Heart left ventricle (tissue), 16 donors: ENCODE data around the gene SLC25A43. TPM values are rescaled to one million over a fixed set of nuclear protein-coding genes. Genes with fewer than 3 reads are reported as not detected.
A peak's percentile ranks its signal among the peaks of the same experiment; 100 is the strongest.

Experiments
- ATAC-seq, 4 donors: fragments of 200-7000 bp; cut with Tn5 transposase; one replicate each; pipeline ENCODE4 v1.9.1; 2020 to 2022; ENCODE audit warnings: moderate library complexity in 4 of 4, mild to moderate bottlenecking in 3 of 4, moderate number of reproducible peaks in 1 of 4
- DNase-seq, 5 donors: peaks; one replicate each; pipeline ENCODE4 v3.0.0-alpha.2; 2020
- H3K27ac ChIP-seq, 12 donors: fragments of 200-600 bp; sonication (generic) in 4 of 12; one replicate each; pipeline versions ENCODE4 v1.5.0 to v1.8.0; 2016 to 2022; ENCODE audit warnings: mild to moderate bottlenecking in 2 of 12
- H3K27me3 ChIP-seq, 9 donors: fragments of 200-600 bp; sonication (generic) in 2 of 9; one replicate each; pipeline versions ENCODE4 v1.5.1 to v1.8.0; 2016 to 2022; ENCODE audit warnings: mild to moderate bottlenecking in 3 of 9
- H3K36me3 ChIP-seq, 9 donors: fragments of 200-600 bp; sonication (generic) in 2 of 9; one replicate each; pipeline versions ENCODE4 v1.5.0 to v1.8.0; 2018 to 2022; ENCODE audit warnings: mild to moderate bottlenecking in 2 of 9
- H3K4me1 ChIP-seq, 12 donors: fragments of 200-600 bp; sonication (generic) in 4 of 12; one replicate each; pipeline versions ENCODE4 v1.5.0 to v1.8.0; 2016 to 2022; ENCODE audit warnings: mild to moderate bottlenecking in 3 of 12
- H3K4me3 ChIP-seq, 12 donors: fragments of 200-600 bp; sonication (generic) in 4 of 12; one replicate each; pipeline versions ENCODE4 v1.5.0 to v1.8.0; 2017 to 2022; ENCODE audit warnings: mild to moderate bottlenecking in 9 of 12, moderate library complexity in 4 of 12
- H3K9me3 ChIP-seq, 12 donors: fragments of 200-600 bp; sonication (generic) in 4 of 12; one replicate each; pipeline versions ENCODE4 v1.5.0 to v1.8.0; 2016 to 2022; ENCODE audit warnings: mild to moderate bottlenecking in 1 of 12
- POLR2A ChIP-seq, 2 donors: fragments of 450-650 bp; IDR thresholded peaks; one replicate each; pipeline ENCODE4 v1.6.1; 2017; ENCODE audit warnings: antibody characterized with exemption in 2 of 2, mild to moderate bottlenecking in 2 of 2, moderate library complexity in 2 of 2
- WGBS, 4 donors: extraction: QIAGEN DNeasy Blood & Tissue Kit in 2 of 4; methylation state at CpG; one replicate each; pipeline versions ENCODE4 v1.1.5 to v1.1.7; 2013 to 2018; 5-methylcytosine and 5-hydroxymethylcytosine counted together
- intact Hi-C, 10 donors: fragments of 100-400 bp; cut with DNase I; formaldehyde crosslinking; loops; one replicate each; pipeline versions ENCODE4 v1.11.1 to v1.14.2; 2022
- polyA plus RNA-seq, 2 donors: library from polyadenylated mRNA; stranded (reverse); fragments of 200-250 nt; gene quantifications; one replicate each; pipeline ENCODE4 v1.2.3, GENCODE V29; 2013
- total RNA-seq, 9 donors: library from RNA; depleted of rRNA in 2 of 9; stranded (reverse); fragments of >200 nt in 2 of 9; fragmentation: NEBNext Ultra II Directional in 3 of 9; extraction: Animal tissue kit (Norgen Biotek cat#: 25700) in 3 of 9; gene quantifications; one replicate each; pipeline versions ENCODE4 v1.1.0 to v1.2.4, GENCODE V29; 2016 to 2023
- TF ChIP-seq, protein P1 (sequence below), 12 donors: fragments of 200-600 bp; sonication (generic) in 4 of 12; IDR thresholded peaks; one replicate each; pipeline versions ENCODE4 v1.5.0 to v1.8.0; 2018 to 2022; ENCODE audit warnings: antibody characterized with exemption in 12 of 12, mild to moderate bottlenecking in 5 of 12
- donor health status: ischemic (EF 13 %, LVEDD 7.1; RV severe dilation, severe dysfunction).
- donor health status: healthy with polysubstance abuse.
- donor health status: DM: no; HTN: yes; CAD: no.
- donor health status: DM: no; HTN: no; CAD: no.
- donor health status: ischemic (EF 25% LVEDD 6.9; RV normal size, moderate dysfunction).
- donor health status: ischemic (EF 25% LVEDD 5.7; RV mildly dilated, moderate dysfunction).
- donor health status: healthy.
- donor health status: DM: yes; HTN: yes; CAD: no.
- donor health status: ischemic (EF 35%, LVEDD 5.7; RV mildly dilated, moderate dysfunction).
- donor health status: nonischemic (EF 11% LVEDD 7.7; RV severe dilation, severe dysfunction).
- donor health status: DM: yes; HTN: yes; CAD: no.
- donor health status: PGD.
- donor health status: ischemic (EF 29% LVEDD 5.4; RV normal size, mild dysfunction).
- donor health status: nonischemic (EF 23%, LVEDD 6.1; RV moderate dilation, normal function).

The SLC25A43 gene
- total and polyA plus RNA-seq, 11 donors = 1.7 to 7.8 (median 3.1) TPM

- Histone ChIP-seq H3K36me3 (peaks cover 0 to 6% (median 0%) of the 10 kb centered on the region in 9 donors), H3K27ac (no peak overlapping the region), H3K4me1 (no peaks in the 10 kb centered on the region), H3K4me3 (no peak overlapping the region), H3K27me3 (no peaks in the 10 kb centered on the region), H3K9me3 (no peaks in the 10 kb centered on the region)
- DNase-seq = no peak
- no peak for ATAC-seq
- 77 to 96% (median 85%) methylated on average over 7 of the region's 7 CpGs for WGBS, 4 donors
- intact Hi-C loops = no loop called here
- TF ChIP-seq, protein P1, sequence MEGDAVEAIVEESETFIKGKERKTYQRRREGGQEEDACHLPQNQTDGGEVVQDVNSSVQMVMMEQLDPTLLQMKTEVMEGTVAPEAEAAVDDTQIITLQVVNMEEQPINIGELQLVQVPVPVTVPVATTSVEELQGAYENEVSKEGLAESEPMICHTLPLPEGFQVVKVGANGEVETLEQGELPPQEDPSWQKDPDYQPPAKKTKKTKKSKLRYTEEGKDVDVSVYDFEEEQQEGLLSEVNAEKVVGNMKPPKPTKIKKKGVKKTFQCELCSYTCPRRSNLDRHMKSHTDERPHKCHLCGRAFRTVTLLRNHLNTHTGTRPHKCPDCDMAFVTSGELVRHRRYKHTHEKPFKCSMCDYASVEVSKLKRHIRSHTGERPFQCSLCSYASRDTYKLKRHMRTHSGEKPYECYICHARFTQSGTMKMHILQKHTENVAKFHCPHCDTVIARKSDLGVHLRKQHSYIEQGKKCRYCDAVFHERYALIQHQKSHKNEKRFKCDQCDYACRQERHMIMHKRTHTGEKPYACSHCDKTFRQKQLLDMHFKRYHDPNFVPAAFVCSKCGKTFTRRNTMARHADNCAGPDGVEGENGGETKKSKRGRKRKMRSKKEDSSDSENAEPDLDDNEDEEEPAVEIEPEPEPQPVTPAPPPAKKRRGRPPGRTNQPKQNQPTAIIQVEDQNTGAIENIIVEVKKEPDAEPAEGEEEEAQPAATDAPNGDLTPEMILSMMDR (IDR thresholded peaks at IDR 0.05) = no peak
- TF ChIP-seq POLR2A (IDR thresholded peaks at IDR 0.05) = no peak
Measured at GRCh38 chrX:119421016-119421705, 22.0 kb downstream of the SLC25A43 start.

GRCh38 chrX:119423631-119424030 is 24.5 kb downstream of the SLC25A43 start:
- Histone ChIP-seq H3K4me3 (no peak overlapping the region), H3K9me3 (no peaks in the 10 kb centered on the region), H3K4me1 (peaks cover 0 to 11% (median 0%) of the 10 kb centered on the region in 12 donors), H3K36me3 (peaks cover 0 to 3% (median 0%) of the 10 kb centered on the region in 9 donors), H3K27me3 (no peaks in the 10 kb centered on the region), H3K27ac (no peak overlapping the region)
- DNase-seq = no peak
- 90 to 97% (median 94%) methylated on average over 14 of the region's 14 CpGs for WGBS, 4 donors
- intact Hi-C loops = no loop called here
- TF ChIP-seq, protein P1 (IDR thresholded peaks at IDR 0.05) = no peak
- no peak for TF ChIP-seq POLR2A (IDR thresholded peaks at IDR 0.05)
- ATAC-seq = no peak

- no peak overlapping the region for H3K27ac ChIP-seq
- 67 to 90% (median 78%) methylated on average over 6 of the region's 6 CpGs for WGBS, 4 donors
- intact Hi-C loops = loop anchor here in 1 of 10 donors (5.0 kb wide), 1 partner anchor 42 kb away; the partner anchor contains the start of gene SLC25A5
- peaks cover 0 to 11% (median 0%) of the 10 kb centered on the region in 12 donors for H3K4me1 ChIP-seq
- H3K27me3 ChIP-seq = no peaks in the 10 kb centered on the region
- H3K9me3 ChIP-seq = no peaks in the 10 kb centered on the region
- H3K4me3 ChIP-seq = no peak overlapping the region
- H3K36me3 ChIP-seq = peaks cover 0 to 3% (median 0%) of the 10 kb centered on the region in 9 donors
- ATAC-seq (no peak), DNase-seq (no peak)
- TF ChIP-seq POLR2A (IDR thresholded peaks at IDR 0.05) = no peak
- TF ChIP-seq, protein P1 (IDR thresholded peaks at IDR 0.05) = no peak
Measured at GRCh38 chrX:119424999-119425398, 25.9 kb downstream of the SLC25A43 start.

DNA sequence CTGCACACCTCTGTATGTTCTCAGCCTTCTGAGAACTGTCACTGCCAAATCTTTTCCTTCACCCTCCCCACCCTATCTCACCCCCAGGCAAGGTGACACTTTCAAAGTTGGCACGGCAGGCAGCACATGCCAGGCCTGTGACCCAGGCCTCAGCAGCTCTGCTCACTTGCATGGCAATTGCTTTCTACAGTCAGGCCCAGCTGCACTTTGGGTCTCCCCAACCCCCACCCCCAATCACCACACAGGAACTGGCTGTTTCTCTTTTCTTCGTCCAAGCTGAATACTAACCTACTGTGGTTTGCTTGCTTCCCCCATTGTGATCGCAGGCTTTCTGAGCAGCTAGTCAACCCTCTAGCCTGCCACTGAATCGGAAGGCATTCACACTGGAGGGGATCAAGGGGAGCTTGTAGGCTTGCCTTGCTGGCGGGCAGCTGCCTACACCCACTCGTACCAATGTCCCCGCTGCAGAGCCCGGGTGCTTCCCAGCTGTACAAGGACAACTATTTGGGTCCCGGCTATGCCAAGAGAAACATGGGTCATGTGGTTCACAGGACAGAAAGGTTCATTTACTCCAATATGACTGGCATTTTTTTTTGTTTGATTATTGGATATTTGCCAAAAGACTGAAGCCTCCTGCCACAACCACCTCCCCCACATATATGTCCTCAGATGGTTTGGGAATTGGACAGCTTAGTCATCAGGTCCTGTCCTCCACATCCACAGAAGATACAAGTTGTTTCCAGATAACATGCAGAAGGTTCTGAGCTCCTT is 28.1 kb downstream of the SLC25A43 start:
- peaks cover 0 to 11% (median 0%) of the 10 kb centered on the region in 12 donors for H3K4me1 ChIP-seq
- peaks cover 0 to 3% (median 0%) of the 10 kb centered on the region in 9 donors for H3K36me3 ChIP-seq
- H3K27me3 ChIP-seq = no peaks in the 10 kb centered on the region
- peak overlapping the region in 8 of 12 donors; percentile 25 to 59 (median 42) for H3K27ac ChIP-seq
- intact Hi-C loops = loop anchor here in 1 of 10 donors (5.0 kb wide), 1 partner anchor 40 kb away; the partner anchor contains the start of gene SLC25A5
- H3K4me3 ChIP-seq = no peak overlapping the region
- ATAC-seq = peak; percentile 81 to 92 (median 88)
- peak in 4 of 5 donors; percentile 26 to 53 (median 42) for DNase-seq
- no peaks in the 10 kb centered on the region for H3K9me3 ChIP-seq
- TF ChIP-seq POLR2A (IDR thresholded peaks at IDR 0.05) = no peak
- 53 to 65% (median 59%) methylated on average over 7 to 9 of the region's 9 CpGs for WGBS, 4 donors
